KOPT-K1 (cell line): Measurements from ENCODE around the gene USP22.

ENCODE experiments used
- H3K27ac ChIP-seq: fragments of 200-600 bp; sonication (generic); 2 replicates; pipeline ENCODE4 v1.5.1; 2016; ENCODE audit warnings: antibody characterized with exemption, mild to moderate bottlenecking, low read depth, low read length; ENCODE audit not compliant: poor library complexity, severe bottlenecking
- H3K36me3 ChIP-seq: fragments of 200-600 bp; sonication (generic); 2 replicates; pipeline ENCODE4 v1.5.1; 2017; ENCODE audit warnings: antibody characterized with exemption, mild to moderate bottlenecking, low read length, moderate library complexity; ENCODE audit not compliant: insufficient read depth
- H3K9me3 ChIP-seq: fragments of 200-600 bp; sonication (generic); 2 replicates; pipeline ENCODE4 v1.5.1; 2017; ENCODE audit warnings: antibody characterized with exemption, low read length, mild to moderate bottlenecking; ENCODE audit not compliant: insufficient read depth, poor library complexity, severe bottlenecking

USP22 gene

DNA sequence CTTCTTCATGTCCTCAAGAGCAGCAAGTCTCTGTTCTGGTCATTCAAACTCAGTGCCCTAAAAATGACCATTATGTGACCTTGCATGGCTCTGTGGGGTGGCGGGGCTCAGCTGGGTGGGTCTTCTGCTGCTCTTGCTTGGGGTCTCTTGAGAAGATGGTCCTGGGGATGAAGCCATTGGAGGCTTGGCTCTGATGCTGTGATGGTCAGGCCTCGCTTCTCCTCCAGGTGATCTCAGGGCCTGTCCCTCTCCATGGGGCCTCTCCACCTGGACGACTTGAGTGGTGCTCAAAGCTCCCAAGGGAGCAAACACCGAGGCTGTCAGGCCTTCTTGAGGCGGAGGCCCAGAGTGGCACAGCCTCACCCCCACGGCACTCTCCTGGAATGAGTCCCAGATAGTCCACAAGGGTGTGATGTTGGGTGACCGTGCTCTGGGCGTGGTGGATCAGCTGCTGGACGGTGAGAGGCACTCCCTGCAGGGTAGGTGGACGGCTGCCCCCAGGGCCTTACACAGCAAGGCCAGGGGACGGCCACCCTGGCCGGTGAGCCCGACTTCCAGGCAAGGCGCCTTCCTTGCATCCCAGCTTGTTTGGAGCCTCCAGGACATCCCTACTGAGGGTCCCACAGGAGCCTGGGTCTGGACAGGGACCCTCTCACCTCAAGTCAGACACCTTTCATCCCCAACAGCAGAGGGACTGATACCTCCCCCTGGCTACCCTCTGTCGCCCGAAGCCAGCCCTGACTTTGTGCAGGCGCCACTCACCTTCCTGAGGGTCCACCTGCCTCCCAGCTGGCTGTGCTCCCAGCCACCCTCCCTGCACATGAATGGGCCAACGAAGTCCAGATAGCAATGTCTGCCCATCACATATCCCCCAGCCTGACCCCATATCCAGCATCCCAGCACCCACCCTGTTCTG is 48.7 kb downstream of the USP22 start:
- no peak overlapping the region for H3K27ac ChIP-seq
- no peaks in the 10 kb centered on the region for H3K9me3 ChIP-seq
- H3K36me3 ChIP-seq = peaks cover 10% of the 10 kb centered on the region

GRCh38 chr17:20992987-20993862 is 49.6 kb downstream of the USP22 start:
- Histone ChIP-seq H3K27ac (no peak overlapping the region), H3K36me3 (peaks cover 1% of the 10 kb centered on the region; the same call in 1 of the 2 replicates), H3K9me3 (no peaks in the 10 kb centered on the region)

DNA sequence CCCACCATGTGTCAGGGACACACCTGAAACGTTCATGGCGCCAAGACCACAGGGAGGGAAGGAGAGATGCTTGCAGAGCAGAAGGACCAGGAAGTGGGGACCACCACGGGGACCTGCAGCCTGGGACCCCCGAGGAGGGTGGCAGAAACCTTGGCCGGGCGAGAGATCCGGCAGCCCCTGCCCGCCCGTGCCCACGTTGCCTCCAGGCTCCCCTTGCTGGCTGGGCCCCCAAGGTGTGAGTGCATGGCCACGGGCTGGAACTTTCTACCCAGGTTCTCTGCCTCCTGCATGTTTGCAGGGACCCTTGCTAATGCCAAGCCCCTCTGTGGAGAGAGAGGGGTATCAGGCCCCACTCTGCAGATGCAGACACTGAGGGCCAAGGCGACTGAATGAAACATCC is 50.4 kb downstream of the USP22 start:
- Histone ChIP-seq H3K27ac (no peak overlapping the region), H3K9me3 (no peaks in the 10 kb centered on the region), H3K36me3 (no peaks in the 10 kb centered on the region)

- Histone ChIP-seq H3K27ac (no peak overlapping the region), H3K36me3 (no peaks in the 10 kb centered on the region), H3K9me3 (no peaks in the 10 kb centered on the region)
Observed at GRCh38 chr17:20991276-20992037, 51.4 kb downstream of the USP22 start.

DNA sequence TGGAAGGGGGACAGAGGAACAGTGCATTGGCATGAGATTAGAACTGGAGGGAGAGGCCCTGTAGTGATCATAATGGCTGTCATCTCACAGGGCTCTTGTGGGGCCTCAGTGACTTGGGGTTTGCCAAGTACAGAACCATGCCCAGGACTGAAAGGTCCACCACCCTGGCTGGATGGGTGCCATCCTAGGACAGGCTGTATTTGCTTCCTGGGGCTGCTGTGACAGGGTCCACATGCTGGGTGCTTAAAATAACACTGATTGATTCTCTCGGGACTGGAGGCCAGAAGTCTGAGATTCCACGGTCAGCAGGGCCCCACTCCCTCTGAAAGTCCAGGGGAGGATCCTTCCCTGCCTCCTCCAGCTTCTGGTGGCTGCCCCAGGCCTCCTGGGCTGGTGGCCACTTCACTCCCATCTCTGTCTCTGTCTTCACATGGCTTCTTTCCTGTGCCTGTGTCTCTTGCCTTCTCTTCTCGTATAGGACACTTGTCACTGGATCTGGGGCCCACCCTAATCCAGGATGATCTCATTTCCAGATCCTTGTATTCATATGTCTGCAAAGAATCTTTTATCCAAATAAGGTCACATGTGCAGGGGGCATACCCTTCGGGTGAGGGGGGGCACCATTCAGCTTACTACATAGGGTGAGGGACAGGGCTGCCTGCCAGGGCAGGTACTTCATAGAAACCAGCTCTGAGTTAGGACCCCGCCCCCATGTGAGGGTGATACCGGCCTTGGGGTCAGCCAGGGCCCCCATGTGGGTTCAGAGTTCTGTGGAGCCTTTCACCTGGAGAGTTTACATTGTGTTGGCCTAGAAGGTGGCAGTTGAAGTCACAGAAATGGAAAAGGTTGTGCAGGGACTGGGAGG is 52.6 kb downstream of the USP22 start:
- no peaks in the 10 kb centered on the region for H3K36me3 ChIP-seq
- H3K9me3 ChIP-seq = no peaks in the 10 kb centered on the region
- H3K27ac ChIP-seq = no peak overlapping the region

DNA sequence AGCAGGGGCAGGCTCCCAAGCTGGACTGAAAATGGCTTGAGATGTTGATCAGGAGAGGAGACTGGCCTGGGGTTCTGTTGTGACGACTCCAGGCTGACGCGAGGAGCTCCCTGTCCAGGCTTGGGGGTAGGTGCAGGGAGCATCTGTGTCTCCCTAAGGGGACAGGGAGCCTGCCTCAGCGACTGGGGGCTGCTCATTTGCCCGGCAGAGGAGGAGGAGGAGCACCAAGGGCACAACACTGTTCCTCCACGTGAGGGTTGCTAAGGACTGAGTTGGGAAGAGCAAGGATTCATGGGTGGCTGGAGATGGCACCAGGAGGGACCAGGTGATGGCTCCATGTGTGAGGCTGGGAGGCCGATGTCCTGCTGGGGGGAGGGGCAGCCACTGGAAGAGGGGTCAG is 53.3 kb downstream of the USP22 start:
- Histone ChIP-seq H3K27ac (no peak overlapping the region), H3K9me3 (no peaks in the 10 kb centered on the region), H3K36me3 (no peaks in the 10 kb centered on the region)

DNA sequence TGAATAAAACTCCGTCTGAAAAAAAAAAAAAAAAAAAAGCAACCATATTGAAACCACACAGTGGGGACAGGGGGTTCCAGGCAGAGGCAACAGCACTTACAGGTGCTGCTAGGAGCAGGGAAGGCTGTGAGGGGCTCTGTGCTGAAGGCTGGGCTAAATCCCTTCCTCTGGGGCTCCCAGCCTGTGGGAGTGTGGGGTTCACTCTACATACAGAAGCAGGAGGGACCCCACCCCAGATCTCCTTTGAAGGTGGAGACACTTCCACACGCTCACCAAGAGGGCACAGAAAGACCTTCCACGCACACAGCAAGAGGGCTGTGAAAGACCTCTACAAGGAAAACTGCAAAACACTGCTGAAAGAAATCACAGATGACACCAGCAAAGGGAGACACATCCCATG is 53.9 kb downstream of the USP22 start:
- Histone ChIP-seq H3K27ac (no peak overlapping the region), H3K9me3 (no peaks in the 10 kb centered on the region), H3K36me3 (no peaks in the 10 kb centered on the region)

DNA sequence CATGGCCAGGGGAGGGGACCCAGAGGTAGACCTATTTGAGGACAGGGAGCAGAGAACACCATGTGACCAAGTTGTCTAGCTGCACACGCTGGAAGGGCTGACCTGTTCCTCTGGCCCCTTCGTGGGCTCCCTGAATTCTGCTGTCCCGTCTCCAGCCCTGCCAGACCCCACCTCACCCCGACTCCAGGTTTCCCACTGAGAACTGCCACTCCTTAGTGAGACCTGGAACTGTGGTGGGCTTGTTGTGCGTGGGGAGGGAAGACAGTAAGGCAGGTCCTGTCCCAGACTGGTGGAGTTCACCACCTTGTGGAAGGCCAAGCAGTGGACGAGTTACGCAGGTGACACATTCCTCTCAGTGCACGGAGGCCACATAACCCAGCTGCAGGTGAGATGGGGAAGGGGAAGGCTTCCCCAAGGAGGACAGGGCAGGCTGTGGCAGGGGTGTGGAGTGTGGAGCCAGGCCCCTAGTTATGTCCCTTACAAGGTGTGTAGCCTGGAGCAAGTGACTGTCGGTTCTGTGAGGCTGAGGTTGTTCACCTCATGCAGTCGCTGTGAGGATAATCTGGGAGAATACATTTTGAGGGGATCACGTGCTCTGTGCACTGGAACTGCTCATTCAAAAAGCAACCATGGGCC is 54.7 kb downstream of the USP22 start:
- Histone ChIP-seq H3K27ac (no peak overlapping the region), H3K36me3 (no peaks in the 10 kb centered on the region), H3K9me3 (no peaks in the 10 kb centered on the region)

DNA sequence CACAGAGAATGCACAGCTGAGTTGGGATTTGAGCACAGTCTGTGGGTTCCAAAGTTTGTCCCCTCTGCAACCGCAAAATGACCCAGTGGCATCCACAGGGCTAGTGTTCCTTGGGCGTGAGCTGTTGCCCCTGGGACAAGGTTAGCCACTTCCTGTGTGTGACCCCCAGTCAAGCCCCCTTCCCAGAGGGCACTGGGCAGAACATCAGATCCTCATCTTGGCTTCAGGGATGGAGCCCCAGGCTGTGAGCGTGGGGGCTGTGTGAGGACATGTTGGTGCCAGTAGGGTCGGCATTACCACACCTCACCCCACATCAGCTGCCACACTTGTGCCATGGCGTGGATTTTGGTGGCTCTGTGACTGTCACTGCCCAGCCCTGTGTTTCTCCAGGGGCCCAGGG is 55.3 kb downstream of the USP22 start:
- Histone ChIP-seq H3K36me3 (no peaks in the 10 kb centered on the region), H3K9me3 (no peaks in the 10 kb centered on the region), H3K27ac (no peak overlapping the region)

- H3K9me3 ChIP-seq = no peaks in the 10 kb centered on the region
- no peak overlapping the region for H3K27ac ChIP-seq
Observed at GRCh38 chr17:20986767-20987510, 55.9 kb downstream of the USP22 start.

GRCh38 chr17:20983359-20983637 is 59.5 kb downstream of the USP22 start:
- Histone ChIP-seq H3K9me3 (no peaks in the 10 kb centered on the region), H3K36me3 (no peaks in the 10 kb centered on the region), H3K27ac (no peak overlapping the region)

More at GRCh38 chr17:20986767-20987510, 55.9 kb downstream of the USP22 start:
- no peaks in the 10 kb centered on the region for H3K36me3 ChIP-seq

DNA sequence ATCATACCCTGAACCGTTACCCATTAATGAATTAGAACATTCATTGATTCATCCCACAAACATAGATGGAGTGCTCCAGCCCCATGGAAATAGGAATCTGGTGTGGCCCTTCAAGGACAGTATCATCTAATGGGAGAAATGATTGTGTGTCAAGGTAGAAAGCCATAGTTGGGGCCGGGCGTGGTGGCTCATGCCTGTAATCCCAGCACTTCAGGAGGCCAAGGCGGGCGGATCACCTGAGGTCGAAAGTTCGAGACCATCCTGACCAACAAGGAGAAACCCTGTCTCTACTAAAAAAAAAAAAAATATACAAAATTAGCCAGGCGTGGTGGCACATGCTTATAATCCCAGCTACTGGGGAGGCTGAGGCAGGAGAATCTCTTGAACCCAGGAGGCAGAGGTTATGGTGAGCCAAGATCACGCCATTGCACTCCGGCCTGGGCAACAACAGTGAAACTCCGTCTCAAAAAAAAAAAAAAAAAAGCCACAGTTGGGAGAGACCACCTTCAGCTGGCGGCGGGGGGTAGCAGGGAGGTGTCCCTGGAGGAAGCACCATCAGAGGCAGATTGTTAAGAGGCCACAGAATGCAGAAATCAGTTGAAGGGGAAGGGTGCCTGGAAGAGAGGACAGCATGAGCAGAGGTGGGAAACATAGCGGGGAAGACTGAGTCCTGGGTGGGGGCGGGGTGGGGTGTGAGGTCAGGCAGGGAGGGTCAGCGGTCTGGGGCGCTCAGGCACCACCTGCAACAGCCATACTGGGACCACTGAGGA is 60.0 kb downstream of the USP22 start:
- Histone ChIP-seq H3K27ac (no peak overlapping the region), H3K36me3 (no peaks in the 10 kb centered on the region), H3K9me3 (no peaks in the 10 kb centered on the region)
